DOHH2 (cell line): Measurements from ENCODE around the gene FGGY.

Experiments used
- EZH2phosphoT487 ChIP-seq: fragments of 200-600 bp; sonication (generic); IDR thresholded peaks from 2 replicates; pipeline ENCODE4 v1.6.1; 2017; ENCODE audit warnings: borderline replicate concordance, mild to moderate bottlenecking, antibody characterized with exemption, low read length, moderate library complexity, mixed read lengths
- TF ChIP-seq, protein P1 (sequence below): fragments of 200-600 bp; sonication (generic); IDR thresholded peaks from one replicate; pipeline ENCODE4 v1.5.1; 2014; ENCODE audit warnings: antibody characterized with exemption, mild to moderate bottlenecking, low read depth, low read length; ENCODE audit not compliant: poor library complexity, severe bottlenecking

DNA sequence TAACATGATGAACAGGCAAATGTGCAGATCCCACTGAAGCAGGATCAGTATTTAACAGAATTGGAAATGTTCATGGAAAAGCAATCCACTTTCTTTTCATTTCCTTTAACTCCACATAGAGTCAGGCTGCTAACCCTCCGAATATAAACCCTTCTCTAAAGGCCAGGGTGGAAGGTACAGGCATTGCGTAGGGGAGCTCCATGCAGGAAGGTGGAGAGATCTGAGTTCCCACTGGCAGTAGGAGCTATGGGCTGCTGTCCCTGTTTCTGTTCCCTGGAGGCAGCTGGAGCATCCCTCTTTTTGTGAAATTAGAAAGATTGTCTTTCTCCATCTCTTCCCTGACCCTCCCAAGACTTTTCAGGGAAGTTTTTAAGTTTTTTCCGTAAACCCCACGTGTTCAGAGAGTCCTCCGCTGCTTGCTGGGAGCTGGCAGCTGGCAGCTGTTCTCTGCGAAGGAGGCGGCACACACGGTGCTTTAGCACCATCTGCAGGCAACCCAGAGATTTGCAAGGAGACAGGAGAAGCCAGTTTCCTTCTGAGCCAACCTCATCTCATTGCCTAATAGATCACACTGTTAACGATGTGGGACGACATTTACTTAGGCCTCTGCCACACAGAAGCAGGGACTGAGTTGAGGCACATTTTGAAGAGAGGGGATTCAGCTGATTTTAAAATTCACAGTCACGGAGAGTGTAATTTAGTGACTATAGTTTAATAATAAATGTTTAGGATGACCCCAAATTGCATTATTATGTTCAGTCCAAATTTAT is 462.4 kb downstream of the FGGY start:
- TF ChIP-seq, protein P1, sequence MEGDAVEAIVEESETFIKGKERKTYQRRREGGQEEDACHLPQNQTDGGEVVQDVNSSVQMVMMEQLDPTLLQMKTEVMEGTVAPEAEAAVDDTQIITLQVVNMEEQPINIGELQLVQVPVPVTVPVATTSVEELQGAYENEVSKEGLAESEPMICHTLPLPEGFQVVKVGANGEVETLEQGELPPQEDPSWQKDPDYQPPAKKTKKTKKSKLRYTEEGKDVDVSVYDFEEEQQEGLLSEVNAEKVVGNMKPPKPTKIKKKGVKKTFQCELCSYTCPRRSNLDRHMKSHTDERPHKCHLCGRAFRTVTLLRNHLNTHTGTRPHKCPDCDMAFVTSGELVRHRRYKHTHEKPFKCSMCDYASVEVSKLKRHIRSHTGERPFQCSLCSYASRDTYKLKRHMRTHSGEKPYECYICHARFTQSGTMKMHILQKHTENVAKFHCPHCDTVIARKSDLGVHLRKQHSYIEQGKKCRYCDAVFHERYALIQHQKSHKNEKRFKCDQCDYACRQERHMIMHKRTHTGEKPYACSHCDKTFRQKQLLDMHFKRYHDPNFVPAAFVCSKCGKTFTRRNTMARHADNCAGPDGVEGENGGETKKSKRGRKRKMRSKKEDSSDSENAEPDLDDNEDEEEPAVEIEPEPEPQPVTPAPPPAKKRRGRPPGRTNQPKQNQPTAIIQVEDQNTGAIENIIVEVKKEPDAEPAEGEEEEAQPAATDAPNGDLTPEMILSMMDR = peak; percentile 83
- TF ChIP-seq EZH2phosphoT487 = no peak
